GM12801 (cell line): ENCODE results near the gene RAPGEF2.

ENCODE experiments used
- CTCF ChIP-seq: IDR thresholded peaks from one replicate; pipeline ENCODE4 v1.5.1; 2011; ENCODE audit warnings: control low read depth; ENCODE audit not compliant: insufficient read length; ENCODE audit errors: extremely low read depth

Gene RAPGEF2

GRCh38 chr4:159292137-159292896 lies 189.4 kb downstream of the RAPGEF2 start:
- no peak for TF ChIP-seq CTCF

GRCh38 chr4:159293811-159294515 lies 191.1 kb downstream of the RAPGEF2 start:
- TF ChIP-seq CTCF, result no peak

GRCh38 chr4:159296061-159296460 lies 193.2 kb downstream of the RAPGEF2 start:
- no peak for TF ChIP-seq CTCF

- TF ChIP-seq CTCF, result no peak
These were observed 194.2 kb downstream of the RAPGEF2 start for GRCh38 chr4:159297091-159297490.

GRCh38 chr4:159298502-159298901 lies 195.6 kb downstream of the RAPGEF2 start:
- no peak for TF ChIP-seq CTCF

GRCh38 chr4:159303435-159303834 lies 200.6 kb downstream of the RAPGEF2 start:
- TF ChIP-seq CTCF, result no peak

- TF ChIP-seq CTCF, result no peak
These were observed 202.2 kb downstream of the RAPGEF2 start for GRCh38 chr4:159305129-159305528.
